WTC11 (cell line): ENCODE results near the gene ING5. TPM values are rescaled to one million over a fixed set of nuclear protein-coding genes. Genes with fewer than 3 reads are reported as not detected.

Source experiments
- ATAC-seq: fragments of 200-7000 bp; cut with Tn5 transposase; 2 replicates; pipeline ENCODE4 v1.10.0; 2021; ENCODE audit warnings: mild to moderate bottlenecking, moderate library complexity
- CTCF ChIA-PET: fragments of 300-600 bp; sonication (Branson Sonifier 250); formaldehyde crosslinking; loops from one replicate; lab custom pipeline; 2021; ENCODE audit warnings: antibody characterized with exemption; lab: Charles Lee
- POLR2A ChIA-PET: fragments of 350-600 bp; sonication (Branson Sonifier 250); formaldehyde crosslinking; loops from one replicate; lab custom pipeline; 2021; ENCODE audit warnings: antibody characterized with exemption; lab: Charles Lee
- DNase-seq: peaks from one replicate; pipeline ENCODE4 v3.0.0; 2021; ENCODE audit warnings: low spot score
- H3K27ac Mint-ChIP-seq: 2 replicates; pipeline ENCODE4 v1.8.0; 2021; ENCODE audit warnings: mixed read lengths
- H3K27me3 Mint-ChIP-seq: 2 replicates; pipeline ENCODE4 v1.8.0; 2021; ENCODE audit warnings: low read depth, mild to moderate bottlenecking, moderate library complexity, mixed read lengths
- H3K36me3 Mint-ChIP-seq: 2 replicates; pipeline ENCODE4 v1.8.0; 2021; ENCODE audit warnings: mixed read lengths
- H3K4me1 Mint-ChIP-seq: 2 replicates; pipeline ENCODE4 v1.8.0; 2022; ENCODE audit warnings: mixed read lengths
- H3K4me3 Mint-ChIP-seq: 2 replicates; pipeline ENCODE4 v1.8.0; 2021; ENCODE audit warnings: mild to moderate bottlenecking, moderate library complexity, mixed read lengths
- H3K9me3 Mint-ChIP-seq: 2 replicates; pipeline ENCODE4 v1.8.0; 2021; ENCODE audit warnings: mixed read lengths
- ARID4B ChIP-seq: sonication (generic); formaldehyde crosslinking; IDR thresholded peaks from 2 replicates; pipeline ENCODE4 v1.8.0; 2023; ENCODE audit warnings: missing genetic modification reagents, mild to moderate bottlenecking, borderline replicate concordance
- ATF1 ChIP-seq: sonication (generic); formaldehyde crosslinking; IDR thresholded peaks from 2 replicates; pipeline ENCODE4 v1.8.1; 2023; ENCODE audit warnings: mild to moderate bottlenecking, moderate library complexity, missing genetic modification reagents
- ATF2 ChIP-seq: sonication (generic); formaldehyde crosslinking; IDR thresholded peaks from 2 replicates; pipeline ENCODE4 v1.8.1; 2022; ENCODE audit warnings: low read depth, missing genetic modification reagents, borderline replicate concordance
- CDX4 ChIP-seq: fragments of 250-450 bp; sonication (Bioruptor Pico); IDR thresholded peaks from 2 replicates; pipeline ENCODE4 v1.9.0; 2021; ENCODE audit warnings: moderate library complexity, mild to moderate bottlenecking, inconsistent platforms, borderline replicate concordance
- ETV6 ChIP-seq: sonication (generic); formaldehyde crosslinking; IDR thresholded peaks from 2 replicates; pipeline ENCODE4 v1.8.1; 2022; ENCODE audit warnings: mild to moderate bottlenecking, missing genetic modification reagents
- MXD4 ChIP-seq: fragments of 250-450 bp; sonication (Bioruptor Pico); IDR thresholded peaks from 2 replicates; pipeline ENCODE4 v1.8.0; 2021; ENCODE audit warnings: mild to moderate bottlenecking, moderate library complexity, borderline replicate concordance
- NR2C2 ChIP-seq: sonication (generic); formaldehyde crosslinking; IDR thresholded peaks from 2 replicates; pipeline ENCODE4 v1.8.0; 2022; ENCODE audit warnings: mild to moderate bottlenecking, missing genetic modification reagents
- NR3C1 ChIP-seq: sonication (generic); formaldehyde crosslinking; conservative IDR thresholded peaks from 2 replicates; pipeline ENCODE4 v1.8.1; 2023; ENCODE audit warnings: low read depth, mild to moderate bottlenecking, missing genetic modification reagents
- OVOL2 ChIP-seq: fragments of 250-450 bp; sonication (Bioruptor Pico); IDR thresholded peaks from 2 replicates; pipeline ENCODE4 v1.9.0; 2021; ENCODE audit warnings: mild to moderate bottlenecking, borderline replicate concordance
- PRRX2 ChIP-seq: fragments of 250-450 bp; sonication (Bioruptor Pico); IDR thresholded peaks from 2 replicates; pipeline ENCODE4 v1.8.0; 2021; ENCODE audit warnings: mild to moderate bottlenecking
- SMAD4 ChIP-seq: sonication (generic); formaldehyde crosslinking; IDR thresholded peaks from 2 replicates; pipeline ENCODE4 v1.8.0; 2022; ENCODE audit warnings: mild to moderate bottlenecking, missing genetic modification reagents
- ZNF396 ChIP-seq: fragments of 250-450 bp; sonication (Bioruptor Pico); IDR thresholded peaks from 2 replicates; pipeline ENCODE4 v1.8.0; 2021; ENCODE audit warnings: mild to moderate bottlenecking, moderate library complexity, borderline replicate concordance
- ZNF532 ChIP-seq: fragments of 250-450 bp; sonication (Bioruptor Pico); IDR thresholded peaks from 2 replicates; pipeline ENCODE4 v1.9.0; 2021; ENCODE audit warnings: mild to moderate bottlenecking, borderline replicate concordance
- total RNA-seq: library from RNA; stranded (reverse); gene quantifications from 3 replicates; pipeline ENCODE4 v1.2.3, GENCODE V29; 2021
- TF ChIP-seq, protein P1 (sequence below): sonication (generic); formaldehyde crosslinking; IDR thresholded peaks from 2 replicates; pipeline ENCODE4 v1.8.1; 2022; ENCODE audit warnings: missing genetic modification reagents, borderline replicate concordance
- TF ChIP-seq, protein P2 (sequence below): fragments of 250-450 bp; sonication (Bioruptor Pico); IDR thresholded peaks from 2 replicates; pipeline ENCODE4 v1.8.0; 2021; ENCODE audit warnings: mild to moderate bottlenecking

Gene ING5
- total RNA-seq, 1 experiment from 2014 or later: 43.1 TPM

GRCh38 chr2:241676665-241677064, 25.2 kb upstream of the ING5 start:
- Mint-ChIP-seq H3K9me3 (no peaks in the 10 kb centered on the region), H3K36me3 (peaks cover 43% of the 10 kb centered on the region), H3K4me3 (no peak overlapping the region), H3K4me1 (peaks cover 2% of the 10 kb centered on the region; the same call in 1 of the 2 replicates), H3K27me3 (no peaks in the 10 kb centered on the region), H3K27ac (no peak overlapping the region)
- TF ChIP-seq ZNF532 (CRISPR knock-in tag): no peak
- TF ChIP-seq CDX4: no peak
- TF ChIP-seq SMAD4 (CRISPR knock-in tag): no peak
- TF ChIP-seq OVOL2 (CRISPR knock-in tag): no peak
- no peak for TF ChIP-seq ZNF396 (CRISPR knock-in tag)
- TF ChIP-seq NR2C2: no peak
- TF ChIP-seq, protein P1, sequence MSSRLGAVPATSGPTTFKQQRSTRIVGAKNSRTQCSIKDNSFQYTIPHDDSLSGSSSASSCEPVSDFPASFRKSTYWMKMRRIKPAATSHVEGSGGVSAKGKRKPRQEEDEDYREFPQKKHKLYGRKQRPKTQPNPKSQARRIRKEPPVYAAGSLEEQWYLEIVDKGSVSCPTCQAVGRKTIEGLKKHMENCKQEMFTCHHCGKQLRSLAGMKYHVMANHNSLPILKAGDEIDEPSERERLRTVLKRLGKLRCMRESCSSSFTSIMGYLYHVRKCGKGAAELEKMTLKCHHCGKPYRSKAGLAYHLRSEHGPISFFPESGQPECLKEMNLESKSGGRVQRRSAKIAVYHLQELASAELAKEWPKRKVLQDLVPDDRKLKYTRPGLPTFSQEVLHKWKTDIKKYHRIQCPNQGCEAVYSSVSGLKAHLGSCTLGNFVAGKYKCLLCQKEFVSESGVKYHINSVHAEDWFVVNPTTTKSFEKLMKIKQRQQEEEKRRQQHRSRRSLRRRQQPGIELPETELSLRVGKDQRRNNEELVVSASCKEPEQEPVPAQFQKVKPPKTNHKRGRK: no peak
- ATAC-seq (no peak), DNase-seq (no peak)
- ChIA-PET CTCF (interaction anchor here (0.6 to 2.2 kb wide), 4 partner anchors 10 to 202 kb away, joined by 3 to 6 read pairs (median 3); partner anchors contain the start of genes DTYMK and ING5), POLR2A (no interaction called here)

DNA sequence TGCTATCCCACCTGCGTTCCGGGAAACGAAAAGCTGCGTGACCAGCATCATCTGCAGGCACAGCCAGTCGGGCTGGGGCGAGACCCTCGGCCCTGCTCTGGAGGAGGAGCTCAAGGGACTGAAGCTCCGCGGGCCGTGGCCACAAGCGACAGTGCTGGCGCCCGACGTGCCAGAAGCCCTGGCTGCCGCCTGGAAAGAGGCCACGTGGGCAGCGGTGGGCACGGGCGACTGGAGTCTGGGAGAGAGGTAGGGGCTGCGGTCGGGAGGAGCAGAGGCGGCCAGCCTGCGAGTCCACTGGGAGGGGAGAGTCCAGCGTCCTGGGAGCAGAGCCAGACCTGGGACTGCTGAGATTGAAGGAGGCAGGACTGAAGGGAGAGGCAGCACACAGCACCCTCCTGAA, 24.4 kb upstream of the ING5 start:
- Mint-ChIP-seq H3K27ac (no peak overlapping the region), H3K9me3 (no peaks in the 10 kb centered on the region), H3K36me3 (peaks cover 50% of the 10 kb centered on the region), H3K4me3 (no peak overlapping the region), H3K27me3 (no peaks in the 10 kb centered on the region), H3K4me1 (peaks cover 2% of the 10 kb centered on the region; the same call in 1 of the 2 replicates)
- DNase-seq (no peak), ATAC-seq (no peak)
- ChIA-PET POLR2A (no interaction called here), CTCF (interaction anchor here (0.6 kb wide), 1 partner anchor 9 kb away, joined by 3 read pairs; the partner anchor contains the start of gene DTYMK)
- TF ChIP-seq, protein P2, sequence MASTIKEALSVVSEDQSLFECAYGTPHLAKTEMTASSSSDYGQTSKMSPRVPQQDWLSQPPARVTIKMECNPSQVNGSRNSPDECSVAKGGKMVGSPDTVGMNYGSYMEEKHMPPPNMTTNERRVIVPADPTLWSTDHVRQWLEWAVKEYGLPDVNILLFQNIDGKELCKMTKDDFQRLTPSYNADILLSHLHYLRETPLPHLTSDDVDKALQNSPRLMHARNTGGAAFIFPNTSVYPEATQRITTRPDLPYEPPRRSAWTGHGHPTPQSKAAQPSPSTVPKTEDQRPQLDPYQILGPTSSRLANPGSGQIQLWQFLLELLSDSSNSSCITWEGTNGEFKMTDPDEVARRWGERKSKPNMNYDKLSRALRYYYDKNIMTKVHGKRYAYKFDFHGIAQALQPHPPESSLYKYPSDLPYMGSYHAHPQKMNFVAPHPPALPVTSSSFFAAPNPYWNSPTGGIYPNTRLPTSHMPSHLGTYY: no peak
- no peak for TF ChIP-seq ATF1 (CRISPR knock-in tag)
- TF ChIP-seq ARID4B (CRISPR knock-in tag): no peak
- TF ChIP-seq MXD4 (CRISPR knock-in tag): no peak
- TF ChIP-seq ETV6: no peak
- no peak for TF ChIP-seq PRRX2 (CRISPR knock-in tag)
- TF ChIP-seq ATF2: no peak
- TF ChIP-seq NR3C1 (CRISPR knock-in tag): no peak
